Measurements from ENCODE around the gene ATP8B4. TPM values are rescaled to one million over a fixed set of nuclear protein-coding genes. Genes with fewer than 3 reads are reported as not detected.

ATP8B4 gene
- total RNA-seq, 4 donors from 2014 or later, result 34.9 to 124 (median 78.8) TPM

GRCh38 chr15:50050986-50051743, 67.9 kb downstream of the ATP8B4 start:
- no peak for DNase-seq
- Histone ChIP-seq H3K4me1 (no peaks in the 10 kb centered on the region), H3K27ac (peak overlapping the region; percentile 31 to 56), H3K36me3 (no peaks in the 10 kb centered on the region), H3K9me3 (no peaks in the 10 kb centered on the region), H3K27me3 (no peaks in the 10 kb centered on the region), H3K4me3 (no peak overlapping the region)
- TF ChIP-seq POLR2A (IDR thresholded peaks at IDR 0.05) (no peak), CTCF (IDR thresholded peaks at IDR 0.05) (no peak)
- intact Hi-C loops (cut with DNase I; ENCODE audit: low total_unique reads), result no loop called here

- no peaks in the 10 kb centered on the region for H3K27me3 ChIP-seq
- H3K4me1 ChIP-seq, result no peaks in the 10 kb centered on the region
- H3K9me3 ChIP-seq, result no peaks in the 10 kb centered on the region
- no peak overlapping the region for H3K27ac ChIP-seq
- intact Hi-C loops (cut with DNase I; ENCODE audit: low total_unique reads), result no loop called here
- no peak for DNase-seq
- no peaks in the 10 kb centered on the region for H3K36me3 ChIP-seq
- TF ChIP-seq POLR2A (IDR thresholded peaks at IDR 0.05), result no peak
- no peak for TF ChIP-seq CTCF (IDR thresholded peaks at IDR 0.05)
- no peak overlapping the region for H3K4me3 ChIP-seq
Observed at GRCh38 chr15:50049871-50050270, 69.2 kb downstream of the ATP8B4 start.

- no peaks in the 10 kb centered on the region for H3K36me3 ChIP-seq
- no peaks in the 10 kb centered on the region for H3K4me1 ChIP-seq
- intact Hi-C loops (cut with DNase I; ENCODE audit: low total_unique reads), result no loop called here
- TF ChIP-seq POLR2A (IDR thresholded peaks at IDR 0.05) (no peak), CTCF (IDR thresholded peaks at IDR 0.05) (no peak)
- no peaks in the 10 kb centered on the region for H3K27me3 ChIP-seq
- peak overlapping the region; percentile 47 to 67 for H3K27ac ChIP-seq
- DNase-seq, result no peak
- no peak overlapping the region for H3K4me3 ChIP-seq
- peaks cover 0 to 9% of the 10 kb centered on the region in 2 donors for H3K9me3 ChIP-seq
Observed at GRCh38 chr15:50046867-50047266, 72.2 kb downstream of the ATP8B4 start.

GRCh38 chr15:50046159-50046558, 72.9 kb downstream of the ATP8B4 start:
- Histone ChIP-seq H3K27me3 (no peaks in the 10 kb centered on the region), H3K4me3 (no peak overlapping the region), H3K4me1 (no peaks in the 10 kb centered on the region), H3K9me3 (peaks cover 0 to 9% of the 10 kb centered on the region in 2 donors), H3K36me3 (no peaks in the 10 kb centered on the region), H3K27ac (peak overlapping the region; percentile 53 to 67)
- DNase-seq, result no peak
- no peak for TF ChIP-seq POLR2A (IDR thresholded peaks at IDR 0.05)
- TF ChIP-seq CTCF (IDR thresholded peaks at IDR 0.05), result no peak
- intact Hi-C loops (cut with DNase I; ENCODE audit: low total_unique reads), result no loop called here

- intact Hi-C loops (cut with DNase I; ENCODE audit: low total_unique reads), result no loop called here
- Histone ChIP-seq H3K9me3 (peaks cover 0 to 9% of the 10 kb centered on the region in 2 donors), H3K4me1 (no peaks in the 10 kb centered on the region), H3K4me3 (no peak overlapping the region), H3K27ac (peak overlapping the region; percentile 53 to 67), H3K27me3 (no peaks in the 10 kb centered on the region), H3K36me3 (no peaks in the 10 kb centered on the region)
- TF ChIP-seq CTCF (IDR thresholded peaks at IDR 0.05) (no peak), POLR2A (IDR thresholded peaks at IDR 0.05) (no peak)
- DNase-seq, result no peak
Observed at GRCh38 chr15:50044904-50045303, 74.1 kb downstream of the ATP8B4 start.

Measured in uterus (tissue), 4 donors.